B cell (primary cell): Measurements from ENCODE around the gene BLOC1S1.

Source experiments
- EZH2 ChIP-seq: IDR thresholded peaks from 2 replicates; pipeline ENCODE4 v1.6.1; 2012; ENCODE audit warnings: borderline replicate concordance, low read depth, mild to moderate bottlenecking, moderate library complexity, low read length; ENCODE audit not compliant: insufficient read depth, poor library complexity, severe bottlenecking
- TF ChIP-seq, protein P1 (sequence below): fragments of 200-600 bp; IDR thresholded peaks from one replicate; pipeline ENCODE4 v1.8.0; 2022; ENCODE audit warnings: antibody characterized with exemption, mild to moderate bottlenecking

DNA sequence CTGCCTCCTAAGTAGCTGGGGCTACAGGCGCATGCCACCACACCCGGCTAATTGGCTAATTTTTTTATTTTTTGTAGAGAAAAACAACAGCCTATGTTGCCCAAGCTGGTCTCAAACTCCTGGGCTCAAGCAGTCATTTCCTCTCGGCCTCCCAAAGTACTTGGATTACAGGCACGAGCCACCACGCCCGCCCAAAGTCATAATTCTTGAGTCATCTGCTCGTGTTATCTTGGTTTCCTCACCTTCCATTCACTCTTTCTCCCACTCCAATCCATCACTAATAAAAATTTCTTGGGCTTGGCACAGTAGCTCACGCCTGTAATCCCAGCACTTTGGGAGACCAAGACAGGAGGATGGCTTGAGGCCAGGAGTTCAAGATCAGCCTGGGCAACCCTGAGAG is 40.2 kb upstream of the BLOC1S1 start:
- TF ChIP-seq, protein P1, sequence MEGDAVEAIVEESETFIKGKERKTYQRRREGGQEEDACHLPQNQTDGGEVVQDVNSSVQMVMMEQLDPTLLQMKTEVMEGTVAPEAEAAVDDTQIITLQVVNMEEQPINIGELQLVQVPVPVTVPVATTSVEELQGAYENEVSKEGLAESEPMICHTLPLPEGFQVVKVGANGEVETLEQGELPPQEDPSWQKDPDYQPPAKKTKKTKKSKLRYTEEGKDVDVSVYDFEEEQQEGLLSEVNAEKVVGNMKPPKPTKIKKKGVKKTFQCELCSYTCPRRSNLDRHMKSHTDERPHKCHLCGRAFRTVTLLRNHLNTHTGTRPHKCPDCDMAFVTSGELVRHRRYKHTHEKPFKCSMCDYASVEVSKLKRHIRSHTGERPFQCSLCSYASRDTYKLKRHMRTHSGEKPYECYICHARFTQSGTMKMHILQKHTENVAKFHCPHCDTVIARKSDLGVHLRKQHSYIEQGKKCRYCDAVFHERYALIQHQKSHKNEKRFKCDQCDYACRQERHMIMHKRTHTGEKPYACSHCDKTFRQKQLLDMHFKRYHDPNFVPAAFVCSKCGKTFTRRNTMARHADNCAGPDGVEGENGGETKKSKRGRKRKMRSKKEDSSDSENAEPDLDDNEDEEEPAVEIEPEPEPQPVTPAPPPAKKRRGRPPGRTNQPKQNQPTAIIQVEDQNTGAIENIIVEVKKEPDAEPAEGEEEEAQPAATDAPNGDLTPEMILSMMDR: no peak
- no peak for TF ChIP-seq EZH2
